Nephron (organoid): ENCODE data around the gene PPP1R16B.
"Not testable (repeated sequence)": the region's sequence is repeated elsewhere in the genome, so short reads cannot be mapped to it uniquely, and the experiment has no call there.

Source experiments
- H3K27ac Mint-ChIP-seq, 3 experiments: 2 replicates each; pipeline ENCODE4 v1.8.0; 2020; ENCODE audit warnings: mixed read lengths in 3 of 3, mild to moderate bottlenecking in 2 of 3, moderate library complexity in 1 of 3
- H3K27me3 Mint-ChIP-seq: 2 replicates; pipeline ENCODE4 v1.8.0; 2021; ENCODE audit warnings: low read depth, mild to moderate bottlenecking, moderate library complexity, mixed read lengths
- H3K36me3 Mint-ChIP-seq: 2 replicates; pipeline ENCODE4 v1.8.0; 2020; ENCODE audit warnings: low read depth, mixed read lengths
- H3K4me1 Mint-ChIP-seq: 2 replicates; pipeline ENCODE4 v1.8.0; 2020; ENCODE audit warnings: mixed read lengths
- H3K4me3 Mint-ChIP-seq, 3 experiments: 2 replicates each; pipeline ENCODE4 v1.8.0; 2020; ENCODE audit warnings: mild to moderate bottlenecking in 3 of 3, mixed read lengths in 3 of 3, moderate library complexity in 2 of 3
- H3K9me3 Mint-ChIP-seq: 2 replicates; pipeline ENCODE4 v1.8.0; 2020; ENCODE audit warnings: mixed read lengths
- CTCF ChIP-seq, 3 experiments: fragments of 200-600 bp; sonication (generic); IDR thresholded peaks; one replicate each; pipeline ENCODE4 v1.5.0; 2021; ENCODE audit warnings: antibody characterized with exemption in 3 of 3; ENCODE audit not compliant: unreplicated experiment in 3 of 3

PPP1R16B gene

GRCh38 chr20:38789503-38790199 is 15.8 kb upstream of the PPP1R16B start:
- no peaks in the 10 kb centered on the region for H3K36me3 Mint-ChIP-seq
- no peak overlapping the region for H3K4me3 Mint-ChIP-seq
- no peak overlapping the region for H3K27ac Mint-ChIP-seq
- TF ChIP-seq CTCF (IDR thresholded peaks at IDR 0.05; ENCODE audit: unreplicated experiment in 3 of 3) = no peak
- H3K27me3 Mint-ChIP-seq = peaks cover 9% of the 10 kb centered on the region
- no peaks in the 10 kb centered on the region for H3K9me3 Mint-ChIP-seq
- no peaks in the 10 kb centered on the region for H3K4me1 Mint-ChIP-seq

GRCh38 chr20:38790200-38791053 is 15.1 kb upstream of the PPP1R16B start:
- H3K27ac Mint-ChIP-seq = no peak overlapping the region
- H3K9me3 Mint-ChIP-seq = no peaks in the 10 kb centered on the region
- no peaks in the 10 kb centered on the region for H3K4me1 Mint-ChIP-seq
- peaks cover 12% of the 10 kb centered on the region for H3K27me3 Mint-ChIP-seq
- H3K36me3 Mint-ChIP-seq = no peaks in the 10 kb centered on the region
- TF ChIP-seq CTCF (IDR thresholded peaks at IDR 0.05; ENCODE audit: unreplicated experiment in 3 of 3) = peak; percentile 41 to 59 (median 51)
- H3K4me3 Mint-ChIP-seq = no peak overlapping the region

GRCh38 chr20:38791291-38791690 is 14.2 kb upstream of the PPP1R16B start:
- H3K27me3 Mint-ChIP-seq = peaks cover 14% of the 10 kb centered on the region
- no peaks in the 10 kb centered on the region for H3K36me3 Mint-ChIP-seq
- no peak overlapping the region for H3K4me3 Mint-ChIP-seq
- no peaks in the 10 kb centered on the region for H3K4me1 Mint-ChIP-seq
- no peak for TF ChIP-seq CTCF (IDR thresholded peaks at IDR 0.05; ENCODE audit: unreplicated experiment in 3 of 3)
- H3K9me3 Mint-ChIP-seq = no peaks in the 10 kb centered on the region
- no peak overlapping the region for H3K27ac Mint-ChIP-seq

- no peaks in the 10 kb centered on the region for H3K9me3 Mint-ChIP-seq
- no peak overlapping the region for H3K27ac Mint-ChIP-seq
- no peak for TF ChIP-seq CTCF (IDR thresholded peaks at IDR 0.05; ENCODE audit: unreplicated experiment in 3 of 3)
- no peak overlapping the region for H3K4me3 Mint-ChIP-seq
- no peaks in the 10 kb centered on the region for H3K36me3 Mint-ChIP-seq
- no peaks in the 10 kb centered on the region for H3K4me1 Mint-ChIP-seq
- peaks cover 19% of the 10 kb centered on the region for H3K27me3 Mint-ChIP-seq
Observed at GRCh38 chr20:38791940-38792339, 13.6 kb upstream of the PPP1R16B start.

- H3K4me1 Mint-ChIP-seq = not testable (repeated sequence)
Observed at GRCh38 chr20:38794057-38794456, 11.4 kb upstream of the PPP1R16B start.

GRCh38 chr20:38798266-38798665 is 7.2 kb upstream of the PPP1R16B start:
- Mint-ChIP-seq H3K27me3 (peaks cover 20% of the 10 kb centered on the region), H3K9me3 (no peaks in the 10 kb centered on the region), H3K27ac (no peak overlapping the region), H3K36me3 (no peaks in the 10 kb centered on the region), H3K4me3 (no peak overlapping the region), H3K4me1 (no peaks in the 10 kb centered on the region)
- TF ChIP-seq CTCF (IDR thresholded peaks at IDR 0.05; ENCODE audit: unreplicated experiment in 3 of 3) = no peak

More at GRCh38 chr20:38794057-38794456, 11.4 kb upstream of the PPP1R16B start:
- H3K27me3 Mint-ChIP-seq = peaks cover 16% of the 10 kb centered on the region
- H3K27ac Mint-ChIP-seq, H3K4me3 Mint-ChIP-seq, H3K9me3 Mint-ChIP-seq, H3K36me3 Mint-ChIP-seq: not testable (repeated sequence)
